Measurements from ENCODE around the gene RNF130.

RNF130 gene

DNA sequence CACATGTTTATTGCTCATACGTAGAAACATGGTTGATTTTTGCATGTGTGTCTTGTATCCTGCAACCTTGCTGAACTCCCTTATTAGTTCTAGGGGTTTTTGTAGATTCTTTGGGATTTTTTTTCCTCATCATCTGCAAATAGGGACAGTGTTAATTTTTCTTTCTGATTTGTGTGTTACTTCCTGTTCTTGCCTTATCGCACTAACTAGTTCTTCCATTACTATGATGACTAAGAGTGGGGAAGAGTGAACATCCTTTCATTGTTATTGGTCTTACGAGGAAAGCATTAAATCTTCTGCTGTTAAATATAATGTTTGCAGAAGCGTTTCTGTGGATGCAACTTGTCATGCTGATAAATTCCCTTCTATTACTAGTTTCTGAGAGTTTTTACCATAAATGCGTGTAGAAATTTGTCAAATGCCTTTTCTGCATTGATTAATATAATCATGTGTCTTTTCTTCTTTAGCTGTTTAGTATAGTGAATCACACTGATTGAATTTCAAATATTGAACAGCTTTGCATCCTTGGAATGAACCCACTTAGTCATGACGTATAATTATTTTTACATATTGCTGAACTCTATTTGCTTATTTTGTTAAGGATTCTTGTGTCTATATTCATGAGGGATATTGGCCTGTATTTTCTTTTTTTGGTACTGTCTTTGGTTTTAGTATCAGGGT is 32.1 kb upstream of the RNF130 start:
- no peaks in the 10 kb centered on the region for H3K36me3 ChIP-seq (ENCODE audit: control insufficient read depth in 2 of 2, insufficient read depth in 1 of 2, low read length in 2 of 2)
- H3K4me1 ChIP-seq (ENCODE audit: control insufficient read depth, insufficient read depth, low read length): no peaks in the 10 kb centered on the region
- H3K4me3 ChIP-seq (ENCODE audit: low read depth, low read length): no peak overlapping the region
- no peaks in the 10 kb centered on the region for H3K9me3 ChIP-seq (ENCODE audit: control insufficient read depth, insufficient read depth, low read depth, low read length)
- TF ChIP-seq ZNF560 (tag by site-specific recombination; IDR thresholded peaks at IDR 0.05; ENCODE audit: borderline replicate concordance) (no peak), ZNF639 (tag by site-specific recombination; IDR thresholded peaks at IDR 0.05) (no peak), SP3 (tag by site-specific recombination; IDR thresholded peaks at IDR 0.05) (no peak), ZNF10 (tag by site-specific recombination; IDR thresholded peaks at IDR 0.05) (no peak), ZNF175 (tag by site-specific recombination; IDR thresholded peaks at IDR 0.05) (no peak), ZNF510 (tag by site-specific recombination; IDR thresholded peaks at IDR 0.05; ENCODE audit: insufficient replicate concordance) (no peak), ZNF121 (tag by site-specific recombination; IDR thresholded peaks at IDR 0.05) (no peak), SP7 (tag by site-specific recombination; IDR thresholded peaks at IDR 0.05) (no peak), ZNF391 (tag by site-specific recombination; IDR thresholded peaks at IDR 0.05; ENCODE audit: borderline replicate concordance, low read depth) (no peak), WT1 (tag by site-specific recombination; IDR thresholded peaks at IDR 0.05) (no peak)
- ChIA-PET CTCF (no interaction called here), POLR2A (no interaction called here)
- H3K27ac ChIP-seq (ENCODE audit: extremely low read depth, low read depth, low read length): no peak overlapping the region

- H3K4me3 ChIP-seq (ENCODE audit: low read depth, low read length): no peak overlapping the region
- POLR2A ChIA-PET: no interaction called here
- no peaks in the 10 kb centered on the region for H3K36me3 ChIP-seq (ENCODE audit: control insufficient read depth in 2 of 2, insufficient read depth in 1 of 2, low read length in 2 of 2)
- no peaks in the 10 kb centered on the region for H3K9me3 ChIP-seq (ENCODE audit: control insufficient read depth, insufficient read depth, low read depth, low read length)
- CTCF ChIA-PET: interaction anchor here (1.9 kb wide), 1 partner anchor 12 kb away, joined by 5 read pairs; no protein-coding TSS in a partner anchor
- H3K27ac ChIP-seq (ENCODE audit: extremely low read depth, low read depth, low read length): no peak overlapping the region
- no peaks in the 10 kb centered on the region for H3K4me1 ChIP-seq (ENCODE audit: control insufficient read depth, insufficient read depth, low read length)
- no peak for TF ChIP-seq ZNF214 (tag by site-specific recombination; IDR thresholded peaks at IDR 0.05; ENCODE audit: borderline replicate concordance)
- TF ChIP-seq GLIS2 (tag by site-specific recombination; IDR thresholded peaks at IDR 0.05): no peak
- TF ChIP-seq PRDM2 (tag by site-specific recombination; IDR thresholded peaks at IDR 0.05; ENCODE audit: borderline replicate concordance): no peak
- TF ChIP-seq ZNF501 (tag by site-specific recombination; IDR thresholded peaks at IDR 0.05): no peak
- TF ChIP-seq ZNF16 (tag by site-specific recombination; IDR thresholded peaks at IDR 0.05; ENCODE audit: low read depth): no peak
- TF ChIP-seq ZNF530 (tag by site-specific recombination; IDR thresholded peaks at IDR 0.05; ENCODE audit: low read depth): no peak
- TF ChIP-seq ZNF488 (tag by site-specific recombination; IDR thresholded peaks at IDR 0.05): no peak
- TF ChIP-seq ZBTB26 (tag by site-specific recombination; optimal IDR thresholded peaks at IDR 0.05): no peak
These were observed 31.1 kb upstream of the RNF130 start for GRCh38 chr5:180102636-180103035.

Data from HEK293 (cell line).